Ishikawa (cell line): Measurements from ENCODE around the gene KIF26B.

ENCODE experiments used
- CEBPB ChIP-seq: IDR thresholded peaks from 2 replicates; pipeline ENCODE4 v1.6.1; 2012
- CREB1 ChIP-seq: IDR thresholded peaks from 2 replicates; pipeline ENCODE4 v1.6.1; 2012; ENCODE audit warnings: low read depth
- EGR1 ChIP-seq: IDR thresholded peaks from 2 replicates; pipeline ENCODE4 v1.6.1; 2012
- EP300 ChIP-seq: IDR thresholded peaks from 2 replicates; pipeline ENCODE4 v1.6.1; 2012; ENCODE audit warnings: borderline replicate concordance
- FOXM1 ChIP-seq: IDR thresholded peaks from 2 replicates; pipeline ENCODE4 v1.6.1; 2012; ENCODE audit warnings: low read depth, borderline replicate concordance
- NFIC ChIP-seq: IDR thresholded peaks from 2 replicates; pipeline ENCODE4 v1.6.1; 2012
- RAD21 ChIP-seq: IDR thresholded peaks from 2 replicates; pipeline ENCODE4 v1.6.1; 2012; ENCODE audit warnings: low read depth
- TAF1 ChIP-seq: IDR thresholded peaks from 2 replicates; pipeline ENCODE4 v1.6.1; 2012; ENCODE audit warnings: low read depth, mild to moderate bottlenecking
- TCF12 ChIP-seq: IDR thresholded peaks from 2 replicates; pipeline ENCODE4 v1.6.1; 2012; ENCODE audit warnings: low read depth
- TEAD4 ChIP-seq: IDR thresholded peaks from 2 replicates; pipeline ENCODE4 v1.6.1; 2012
- YY1 ChIP-seq: IDR thresholded peaks from 2 replicates; pipeline ENCODE4 v1.6.1; 2012; ENCODE audit warnings: low read depth
- ZBTB7A ChIP-seq: IDR thresholded peaks from 2 replicates; pipeline ENCODE4 v1.6.1; 2012; ENCODE audit warnings: low read depth
- TF ChIP-seq, protein P1 (sequence below): IDR thresholded peaks from 2 replicates; pipeline ENCODE4 v1.6.1; 2012; ENCODE audit warnings: low read depth, mild to moderate bottlenecking
- TF ChIP-seq, protein P2 (sequence below): IDR thresholded peaks from 2 replicates; pipeline ENCODE4 v1.6.1; 2012
- TF ChIP-seq, protein P3 (sequence below): IDR thresholded peaks from 2 replicates; pipeline ENCODE4 v1.6.1; 2012

KIF26B gene

DNA sequence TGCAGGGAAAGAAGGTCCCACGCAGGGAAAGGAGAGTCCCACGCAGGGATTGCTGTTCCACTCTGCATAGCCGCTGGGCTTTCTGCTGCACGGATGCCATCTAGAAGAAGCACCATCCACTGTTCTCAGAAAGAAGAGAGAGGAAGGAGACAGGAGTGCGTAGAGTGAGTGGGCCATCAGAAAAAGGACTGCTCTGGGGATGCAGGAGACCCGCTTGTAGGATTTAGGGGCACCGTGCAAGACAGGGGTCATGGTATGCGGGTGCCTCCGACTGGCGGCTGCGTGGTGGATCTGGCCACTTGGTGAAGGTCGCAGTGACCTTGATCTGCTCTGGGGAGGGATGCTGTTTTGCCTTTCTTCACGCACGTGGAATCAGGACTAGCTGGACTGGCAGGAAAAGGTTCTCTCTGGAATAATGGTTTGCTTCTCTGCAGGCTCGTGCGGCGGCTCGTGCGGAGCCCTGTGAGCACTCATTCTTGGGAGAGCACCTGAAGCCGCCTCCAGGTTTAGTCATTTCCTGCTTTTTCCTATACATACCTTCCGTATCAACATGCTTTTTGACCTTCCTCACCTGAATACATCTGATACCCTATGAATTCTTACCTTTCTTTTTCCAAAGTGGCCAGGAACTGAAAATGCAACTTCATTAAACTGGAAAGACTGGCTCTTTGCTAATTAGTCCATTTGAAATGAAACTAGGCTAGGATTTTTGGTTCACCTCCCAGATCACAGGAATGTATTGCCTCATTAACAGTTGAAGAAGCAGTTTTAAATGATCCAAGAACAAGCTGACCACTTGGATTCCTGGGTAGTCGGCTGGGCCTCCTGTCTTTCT lies 181.6 kb downstream of the KIF26B start:
- TF ChIP-seq EP300 (peak; percentile 57; the same call in 1 of the 2 replicates), TEAD4 (peak; percentile 48; the same call in 1 of the 2 replicates), ZBTB7A (no peak), FOXM1 (peak; percentile 72; the same call in 1 of the 2 replicates), NFIC (no peak), TCF12 (no peak; the same call in 1 of the 2 replicates), CEBPB (peak; percentile 54), EGR1 (0 out of 2 replicates have a peak, but pooled peaks have one; percentile 6)

DNA sequence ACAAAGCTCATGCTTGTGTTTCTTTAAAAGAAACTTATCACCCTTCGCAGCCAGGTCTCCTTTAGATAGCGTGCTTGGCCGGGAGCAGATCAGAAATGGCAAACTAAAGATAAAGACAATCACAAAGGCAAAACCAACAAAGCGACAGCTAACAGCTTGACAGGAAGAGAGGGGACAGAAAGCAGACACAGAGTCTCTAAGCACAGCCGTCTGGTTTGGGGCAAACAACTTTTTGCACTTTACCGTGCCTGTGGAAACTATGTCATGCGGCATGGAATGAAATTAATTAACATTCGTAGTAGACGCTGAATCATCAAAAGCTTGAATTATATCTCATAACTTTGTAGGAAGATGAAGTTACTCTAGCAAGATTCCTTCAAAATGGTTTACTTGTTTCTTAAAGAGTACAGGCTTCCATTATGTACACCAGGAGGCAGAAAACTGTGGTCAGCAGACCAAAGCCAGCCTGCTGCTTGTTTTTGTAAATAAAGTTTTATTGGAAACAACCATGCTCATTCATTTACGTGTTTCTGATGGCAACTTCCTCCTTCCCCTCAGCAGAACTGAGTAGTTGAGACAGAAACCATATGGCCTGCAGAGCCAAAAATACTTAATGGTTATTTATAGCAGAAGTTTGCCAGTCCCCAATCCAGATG lies 183.2 kb downstream of the KIF26B start:
- TF ChIP-seq, protein P1, sequence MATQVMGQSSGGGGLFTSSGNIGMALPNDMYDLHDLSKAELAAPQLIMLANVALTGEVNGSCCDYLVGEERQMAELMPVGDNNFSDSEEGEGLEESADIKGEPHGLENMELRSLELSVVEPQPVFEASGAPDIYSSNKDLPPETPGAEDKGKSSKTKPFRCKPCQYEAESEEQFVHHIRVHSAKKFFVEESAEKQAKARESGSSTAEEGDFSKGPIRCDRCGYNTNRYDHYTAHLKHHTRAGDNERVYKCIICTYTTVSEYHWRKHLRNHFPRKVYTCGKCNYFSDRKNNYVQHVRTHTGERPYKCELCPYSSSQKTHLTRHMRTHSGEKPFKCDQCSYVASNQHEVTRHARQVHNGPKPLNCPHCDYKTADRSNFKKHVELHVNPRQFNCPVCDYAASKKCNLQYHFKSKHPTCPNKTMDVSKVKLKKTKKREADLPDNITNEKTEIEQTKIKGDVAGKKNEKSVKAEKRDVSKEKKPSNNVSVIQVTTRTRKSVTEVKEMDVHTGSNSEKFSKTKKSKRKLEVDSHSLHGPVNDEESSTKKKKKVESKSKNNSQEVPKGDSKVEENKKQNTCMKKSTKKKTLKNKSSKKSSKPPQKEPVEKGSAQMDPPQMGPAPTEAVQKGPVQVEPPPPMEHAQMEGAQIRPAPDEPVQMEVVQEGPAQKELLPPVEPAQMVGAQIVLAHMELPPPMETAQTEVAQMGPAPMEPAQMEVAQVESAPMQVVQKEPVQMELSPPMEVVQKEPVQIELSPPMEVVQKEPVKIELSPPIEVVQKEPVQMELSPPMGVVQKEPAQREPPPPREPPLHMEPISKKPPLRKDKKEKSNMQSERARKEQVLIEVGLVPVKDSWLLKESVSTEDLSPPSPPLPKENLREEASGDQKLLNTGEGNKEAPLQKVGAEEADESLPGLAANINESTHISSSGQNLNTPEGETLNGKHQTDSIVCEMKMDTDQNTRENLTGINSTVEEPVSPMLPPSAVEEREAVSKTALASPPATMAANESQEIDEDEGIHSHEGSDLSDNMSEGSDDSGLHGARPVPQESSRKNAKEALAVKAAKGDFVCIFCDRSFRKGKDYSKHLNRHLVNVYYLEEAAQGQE = no peak
- TF ChIP-seq, protein P2, sequence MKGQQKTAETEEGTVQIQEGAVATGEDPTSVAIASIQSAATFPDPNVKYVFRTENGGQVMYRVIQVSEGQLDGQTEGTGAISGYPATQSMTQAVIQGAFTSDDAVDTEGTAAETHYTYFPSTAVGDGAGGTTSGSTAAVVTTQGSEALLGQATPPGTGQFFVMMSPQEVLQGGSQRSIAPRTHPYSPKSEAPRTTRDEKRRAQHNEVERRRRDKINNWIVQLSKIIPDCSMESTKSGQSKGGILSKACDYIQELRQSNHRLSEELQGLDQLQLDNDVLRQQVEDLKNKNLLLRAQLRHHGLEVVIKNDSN = no peak
- TF ChIP-seq ZBTB7A = no peak
- no peak for TF ChIP-seq TEAD4
- TF ChIP-seq CEBPB = no peak
- TF ChIP-seq EP300 = no peak
- TF ChIP-seq FOXM1 = no peak
- TF ChIP-seq, protein P3, sequence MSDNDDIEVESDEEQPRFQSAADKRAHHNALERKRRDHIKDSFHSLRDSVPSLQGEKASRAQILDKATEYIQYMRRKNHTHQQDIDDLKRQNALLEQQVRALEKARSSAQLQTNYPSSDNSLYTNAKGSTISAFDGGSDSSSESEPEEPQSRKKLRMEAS = no peak
- no peak for TF ChIP-seq NFIC
- TF ChIP-seq EGR1 = no peak
- no peak for TF ChIP-seq RAD21
- no peak for TF ChIP-seq CREB1
- no peak for TF ChIP-seq YY1

DNA sequence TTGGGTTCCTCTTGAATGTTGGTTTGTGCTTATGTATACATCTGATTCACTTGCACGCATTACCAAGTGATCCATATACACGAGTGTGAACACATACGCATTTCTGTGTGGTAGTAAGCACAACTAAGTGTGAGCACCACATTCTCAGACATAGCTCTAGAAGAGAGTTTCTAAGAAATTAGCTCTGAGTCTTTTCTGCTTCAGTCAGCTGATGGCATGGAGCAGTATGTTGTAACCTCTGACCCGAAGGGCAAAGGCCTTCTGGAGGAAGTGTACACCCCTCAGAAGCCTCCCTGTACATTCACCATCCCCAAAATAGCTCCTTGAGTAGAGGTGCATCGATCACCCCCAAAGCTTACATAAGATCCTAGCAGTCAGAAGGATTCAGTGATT lies 183.7 kb downstream of the KIF26B start:
- TF ChIP-seq EP300 = no peak
- no peak for TF ChIP-seq TCF12
- TF ChIP-seq RAD21 = no peak
- TF ChIP-seq, protein P3 = no peak
- TF ChIP-seq TAF1 = no peak
- no peak for TF ChIP-seq FOXM1
- no peak for TF ChIP-seq YY1
- TF ChIP-seq, protein P2 = no peak
- TF ChIP-seq TEAD4 = no peak
- TF ChIP-seq NFIC = no peak
- TF ChIP-seq ZBTB7A = no peak
- TF ChIP-seq, protein P1 = no peak
- no peak for TF ChIP-seq EGR1
- TF ChIP-seq CEBPB = no peak
- no peak for TF ChIP-seq CREB1

DNA sequence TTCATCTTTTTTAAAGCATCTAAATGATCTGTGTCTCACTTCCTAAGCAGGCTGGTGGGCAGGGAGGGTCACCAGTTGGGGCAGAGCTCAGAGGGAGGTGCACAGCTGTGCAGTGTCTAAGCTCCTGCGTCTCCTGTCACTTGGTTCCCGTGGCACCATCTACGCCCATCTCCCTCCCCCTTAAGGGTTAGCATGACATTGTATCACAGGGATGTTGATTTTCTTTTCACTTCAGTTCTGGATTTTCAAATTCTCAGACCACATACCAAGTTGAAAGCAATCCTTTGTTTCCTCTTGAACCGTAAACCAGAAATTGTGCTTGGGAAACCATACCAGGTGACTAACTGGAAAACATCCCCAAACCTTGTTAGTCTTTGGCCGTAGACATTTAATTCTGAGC lies 187.0 kb downstream of the KIF26B start:
- TF ChIP-seq EP300 (no peak), RAD21 (no peak), CREB1 (no peak), EGR1 (no peak), CEBPB (no peak), YY1 (no peak), ZBTB7A (no peak), TAF1 (no peak), TCF12 (no peak)
- TF ChIP-seq, protein P3 = no peak
- TF ChIP-seq, protein P2 = no peak
